ENCODE results near the gene ATR.

The ATR gene

GRCh38 chr3:142534543-142534942, 44.0 kb downstream of the ATR start:
- ChIA-PET CTCF (interaction anchor here (1.1 kb wide), 1 partner anchor 9 kb away, joined by 3 read pairs; no protein-coding TSS in a partner anchor), POLR2A (no interaction called here)
- Histone ChIP-seq H3K4me3 (ENCODE audit: low read depth, low read length) (no peak overlapping the region), H3K9me3 (ENCODE audit: control insufficient read depth, insufficient read depth, low read depth, low read length) (no peaks in the 10 kb centered on the region), H3K36me3 (ENCODE audit: control insufficient read depth in 2 of 2, insufficient read depth in 1 of 2, low read length in 2 of 2) (peaks cover 3 to 47% of the 10 kb centered on the region in 2 experiments; a peak in 2 of 3 replicates), H3K4me1 (ENCODE audit: control insufficient read depth, insufficient read depth, low read length) (no peaks in the 10 kb centered on the region), H3K27ac (ENCODE audit: extremely low read depth, low read depth, low read length) (no peak overlapping the region)
- TF ChIP-seq ZSCAN4 (tag by site-specific recombination; IDR thresholded peaks at IDR 0.05) (no peak), ZNF350 (tag by site-specific recombination; IDR thresholded peaks at IDR 0.05) (no peak), ZBTB1 (tag by site-specific recombination; IDR thresholded peaks at IDR 0.05) (no peak), ZNF341 (tag by site-specific recombination; IDR thresholded peaks at IDR 0.05; ENCODE audit: low read depth) (no peak), ZNF558 (tag by site-specific recombination; IDR thresholded peaks at IDR 0.05) (no peak), ZNF777 (tag by site-specific recombination; IDR thresholded peaks at IDR 0.05; ENCODE audit: borderline replicate concordance) (no peak), ZNF19 (tag by site-specific recombination; IDR thresholded peaks at IDR 0.05; ENCODE audit: low read depth) (no peak)
- TF ChIP-seq, protein P1, sequence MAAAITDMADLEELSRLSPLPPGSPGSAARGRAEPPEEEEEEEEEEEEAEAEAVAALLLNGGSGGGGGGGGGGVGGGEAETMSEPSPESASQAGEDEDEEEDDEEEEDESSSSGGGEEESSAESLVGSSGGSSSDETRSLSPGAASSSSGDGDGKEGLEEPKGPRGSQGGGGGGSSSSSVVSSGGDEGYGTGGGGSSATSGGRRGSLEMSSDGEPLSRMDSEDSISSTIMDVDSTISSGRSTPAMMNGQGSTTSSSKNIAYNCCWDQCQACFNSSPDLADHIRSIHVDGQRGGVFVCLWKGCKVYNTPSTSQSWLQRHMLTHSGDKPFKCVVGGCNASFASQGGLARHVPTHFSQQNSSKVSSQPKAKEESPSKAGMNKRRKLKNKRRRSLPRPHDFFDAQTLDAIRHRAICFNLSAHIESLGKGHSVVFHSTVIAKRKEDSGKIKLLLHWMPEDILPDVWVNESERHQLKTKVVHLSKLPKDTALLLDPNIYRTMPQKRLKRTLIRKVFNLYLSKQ (tag by site-specific recombination; IDR thresholded peaks at IDR 0.05; ENCODE audit: borderline replicate concordance): no peak

GRCh38 chr3:142530296-142530695, 48.2 kb downstream of the ATR start:
- H3K9me3 ChIP-seq (ENCODE audit: control insufficient read depth, insufficient read depth, low read depth, low read length): no peaks in the 10 kb centered on the region
- ChIA-PET POLR2A (no interaction called here), CTCF (interaction anchor here (0.7 kb wide), 1 partner anchor 188 kb away, joined by 5 read pairs; no protein-coding TSS in a partner anchor)
- H3K4me1 ChIP-seq (ENCODE audit: control insufficient read depth, insufficient read depth, low read length): no peaks in the 10 kb centered on the region
- H3K36me3 ChIP-seq (ENCODE audit: control insufficient read depth in 2 of 2, insufficient read depth in 1 of 2, low read length in 2 of 2): peaks cover 0 to 36% of the 10 kb centered on the region in 2 experiments; a peak in 2 of 3 replicates
- H3K4me3 ChIP-seq (ENCODE audit: low read depth, low read length): no peak overlapping the region
- no peak overlapping the region for H3K27ac ChIP-seq (ENCODE audit: extremely low read depth, low read depth, low read length)
- no peak for TF ChIP-seq ZSCAN30 (tag by site-specific recombination; IDR thresholded peaks at IDR 0.05)
- no peak for TF ChIP-seq ZNF654 (tag by site-specific recombination; IDR thresholded peaks at IDR 0.05; ENCODE audit: low read depth)
- TF ChIP-seq ZNF302 (tag by site-specific recombination; IDR thresholded peaks at IDR 0.05; ENCODE audit: low read depth): no peak
- no peak for TF ChIP-seq ZNF548 (tag by site-specific recombination; IDR thresholded peaks at IDR 0.05)
- TF ChIP-seq ZNF560 (tag by site-specific recombination; IDR thresholded peaks at IDR 0.05; ENCODE audit: borderline replicate concordance): no peak
- TF ChIP-seq ZNF24 (tag by site-specific recombination; IDR thresholded peaks at IDR 0.05): no peak
- TF ChIP-seq ZNF121 (tag by site-specific recombination; IDR thresholded peaks at IDR 0.05): no peak
- no peak for TF ChIP-seq TCF7L2 (IDR thresholded peaks at IDR 0.05; ENCODE audit: borderline replicate concordance, low read depth, low read length)
- no peak for TF ChIP-seq SP3 (tag by site-specific recombination; IDR thresholded peaks at IDR 0.05)
- TF ChIP-seq MYNN (tag by site-specific recombination; IDR thresholded peaks at IDR 0.05; ENCODE audit: borderline replicate concordance): no peak
- TF ChIP-seq ZNF174 (tag by site-specific recombination; IDR thresholded peaks at IDR 0.05): no peak
- no peak for TF ChIP-seq ZNF843 (tag by site-specific recombination; IDR thresholded peaks at IDR 0.05)
- no peak for TF ChIP-seq ZNF677 (tag by site-specific recombination; IDR thresholded peaks at IDR 0.05)
- TF ChIP-seq WT1 (tag by site-specific recombination; IDR thresholded peaks at IDR 0.05): no peak
- no peak for TF ChIP-seq ZNF23 (tag by site-specific recombination; IDR thresholded peaks at IDR 0.05; ENCODE audit: borderline replicate concordance)
- TF ChIP-seq, protein P2, sequence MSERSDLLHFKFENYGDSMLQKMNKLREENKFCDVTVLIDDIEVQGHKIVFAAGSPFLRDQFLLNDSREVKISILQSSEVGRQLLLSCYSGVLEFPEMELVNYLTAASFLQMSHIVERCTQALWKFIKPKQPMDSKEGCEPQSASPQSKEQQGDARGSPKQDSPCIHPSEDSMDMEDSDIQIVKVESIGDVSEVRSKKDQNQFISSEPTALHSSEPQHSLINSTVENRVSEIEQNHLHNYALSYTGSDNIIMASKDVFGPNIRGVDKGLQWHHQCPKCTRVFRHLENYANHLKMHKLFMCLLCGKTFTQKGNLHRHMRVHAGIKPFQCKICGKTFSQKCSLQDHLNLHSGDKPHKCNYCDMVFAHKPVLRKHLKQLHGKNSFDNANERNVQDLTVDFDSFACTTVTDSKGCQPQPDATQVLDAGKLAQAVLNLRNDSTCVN (tag by site-specific recombination; optimal IDR thresholded peaks at IDR 0.05): no peak

All from HEK293 (cell line).